Measurements from ENCODE around the gene THOC6.

DNA sequence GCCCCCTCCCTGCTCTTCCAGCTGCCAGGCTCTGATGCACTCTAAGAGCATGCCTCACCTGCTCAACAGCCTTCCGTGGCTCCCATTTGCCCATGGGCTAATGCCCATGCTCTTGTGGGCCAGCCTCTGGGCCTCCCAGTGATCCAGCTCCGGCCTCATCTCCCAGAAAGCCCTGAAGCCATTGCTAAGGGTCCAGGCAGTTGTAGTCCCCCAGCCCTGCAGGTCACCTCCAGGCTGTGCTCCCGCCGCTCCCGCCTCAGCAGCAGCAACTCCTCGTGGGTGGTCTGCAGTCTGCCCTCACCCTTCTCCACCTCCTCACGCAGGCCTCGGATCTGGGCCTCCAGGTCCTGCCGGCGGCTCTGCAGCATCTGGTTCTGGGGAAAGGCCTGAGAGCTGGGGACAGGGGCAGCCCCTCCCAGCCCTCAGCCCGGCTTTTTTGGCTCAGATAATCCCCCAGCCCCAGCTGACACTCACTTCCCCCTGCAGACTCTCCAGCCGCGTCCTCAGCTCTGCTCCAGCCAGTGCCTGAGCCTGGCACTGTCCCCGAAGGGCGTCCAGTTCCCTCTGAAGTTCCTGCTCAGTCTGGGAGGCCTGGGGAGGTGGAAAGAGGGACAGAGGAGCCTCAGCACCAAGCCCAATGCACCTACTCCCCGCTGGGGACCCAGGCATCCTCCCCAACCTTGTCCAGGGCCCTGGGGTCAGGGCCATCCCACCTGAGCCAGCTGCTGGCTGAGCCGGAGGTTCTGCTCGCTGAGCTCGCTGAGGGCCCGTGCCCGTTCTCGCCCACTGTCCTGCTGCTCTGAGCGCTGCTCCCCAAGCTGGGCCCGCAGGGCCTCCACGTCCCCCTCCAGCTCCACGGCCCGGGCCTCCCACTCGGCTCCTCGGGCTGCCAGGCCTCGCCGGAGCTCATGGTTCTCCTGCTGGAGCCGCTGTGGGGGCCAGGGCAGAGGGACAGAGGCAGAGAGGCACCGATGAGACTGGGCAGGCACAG is 6.7 kb downstream of the THOC6 start:
- TF ChIP-seq, protein P1, sequence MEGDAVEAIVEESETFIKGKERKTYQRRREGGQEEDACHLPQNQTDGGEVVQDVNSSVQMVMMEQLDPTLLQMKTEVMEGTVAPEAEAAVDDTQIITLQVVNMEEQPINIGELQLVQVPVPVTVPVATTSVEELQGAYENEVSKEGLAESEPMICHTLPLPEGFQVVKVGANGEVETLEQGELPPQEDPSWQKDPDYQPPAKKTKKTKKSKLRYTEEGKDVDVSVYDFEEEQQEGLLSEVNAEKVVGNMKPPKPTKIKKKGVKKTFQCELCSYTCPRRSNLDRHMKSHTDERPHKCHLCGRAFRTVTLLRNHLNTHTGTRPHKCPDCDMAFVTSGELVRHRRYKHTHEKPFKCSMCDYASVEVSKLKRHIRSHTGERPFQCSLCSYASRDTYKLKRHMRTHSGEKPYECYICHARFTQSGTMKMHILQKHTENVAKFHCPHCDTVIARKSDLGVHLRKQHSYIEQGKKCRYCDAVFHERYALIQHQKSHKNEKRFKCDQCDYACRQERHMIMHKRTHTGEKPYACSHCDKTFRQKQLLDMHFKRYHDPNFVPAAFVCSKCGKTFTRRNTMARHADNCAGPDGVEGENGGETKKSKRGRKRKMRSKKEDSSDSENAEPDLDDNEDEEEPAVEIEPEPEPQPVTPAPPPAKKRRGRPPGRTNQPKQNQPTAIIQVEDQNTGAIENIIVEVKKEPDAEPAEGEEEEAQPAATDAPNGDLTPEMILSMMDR (IDR thresholded peaks at IDR 0.05 in 2 of 3, conservative IDR thresholded peaks at IDR 0.05 in 1 of 3; ENCODE audit: insufficient read depth in 2 of 3, low read depth in 1 of 3, low read length in 3 of 3): no peak
- TF ChIP-seq, protein P2, sequence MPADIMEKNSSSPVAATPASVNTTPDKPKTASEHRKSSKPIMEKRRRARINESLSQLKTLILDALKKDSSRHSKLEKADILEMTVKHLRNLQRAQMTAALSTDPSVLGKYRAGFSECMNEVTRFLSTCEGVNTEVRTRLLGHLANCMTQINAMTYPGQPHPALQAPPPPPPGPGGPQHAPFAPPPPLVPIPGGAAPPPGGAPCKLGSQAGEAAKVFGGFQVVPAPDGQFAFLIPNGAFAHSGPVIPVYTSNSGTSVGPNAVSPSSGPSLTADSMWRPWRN (IDR thresholded peaks at IDR 0.05; ENCODE audit: low read depth): no peak
- no peak for TF ChIP-seq ZFP1 (CRISPR knock-in tag; IDR thresholded peaks at IDR 0.05)

All from K562 (cell line).